ENCODE measurements around the gene AHDC1.

Gene AHDC1

GRCh38 chr1:27574871-27575831 is 28.8 kb downstream of the AHDC1 start:
- DNase-seq = no peak

DNA sequence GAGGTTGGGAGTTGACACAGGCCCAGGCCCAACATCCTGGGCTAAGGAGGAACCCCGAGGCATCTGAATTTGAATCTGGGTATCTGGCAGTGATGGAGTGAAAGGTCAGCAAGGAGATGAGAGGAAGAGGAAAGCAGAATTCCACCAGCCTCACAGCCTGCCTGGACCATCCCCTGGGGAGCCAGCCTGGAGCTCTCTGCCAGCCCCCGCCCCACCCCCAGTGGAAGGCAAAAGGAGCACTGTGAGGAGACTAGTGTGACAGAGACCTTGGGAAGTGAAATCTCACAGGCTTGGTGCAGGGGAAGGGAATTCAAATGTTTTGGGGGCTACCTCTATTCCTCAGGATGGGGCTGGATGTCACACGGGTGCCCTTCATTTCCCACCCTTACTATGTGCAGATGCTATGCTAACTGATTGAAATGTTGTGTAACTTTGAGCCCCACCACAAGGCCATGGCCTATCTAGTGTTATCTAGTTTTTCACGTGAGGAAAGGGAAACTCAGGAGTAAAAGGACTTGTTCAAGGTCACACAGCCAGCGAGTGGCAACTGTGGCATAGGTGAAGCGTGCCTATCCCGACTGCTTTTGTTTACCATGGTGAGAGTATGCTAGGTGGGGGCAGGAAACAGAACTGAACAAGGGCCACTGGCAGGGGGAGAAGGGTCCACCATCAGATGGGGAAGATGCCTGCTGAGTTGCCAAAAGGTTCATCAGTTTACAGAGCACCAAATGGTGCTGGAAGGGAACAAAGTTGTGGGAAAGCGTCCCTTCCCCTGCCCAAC is 29.8 kb downstream of the AHDC1 start:
- DNase-seq = no peak

- no peak for DNase-seq
These were observed 31.1 kb downstream of the AHDC1 start for GRCh38 chr1:27572679-27573426.

DNA sequence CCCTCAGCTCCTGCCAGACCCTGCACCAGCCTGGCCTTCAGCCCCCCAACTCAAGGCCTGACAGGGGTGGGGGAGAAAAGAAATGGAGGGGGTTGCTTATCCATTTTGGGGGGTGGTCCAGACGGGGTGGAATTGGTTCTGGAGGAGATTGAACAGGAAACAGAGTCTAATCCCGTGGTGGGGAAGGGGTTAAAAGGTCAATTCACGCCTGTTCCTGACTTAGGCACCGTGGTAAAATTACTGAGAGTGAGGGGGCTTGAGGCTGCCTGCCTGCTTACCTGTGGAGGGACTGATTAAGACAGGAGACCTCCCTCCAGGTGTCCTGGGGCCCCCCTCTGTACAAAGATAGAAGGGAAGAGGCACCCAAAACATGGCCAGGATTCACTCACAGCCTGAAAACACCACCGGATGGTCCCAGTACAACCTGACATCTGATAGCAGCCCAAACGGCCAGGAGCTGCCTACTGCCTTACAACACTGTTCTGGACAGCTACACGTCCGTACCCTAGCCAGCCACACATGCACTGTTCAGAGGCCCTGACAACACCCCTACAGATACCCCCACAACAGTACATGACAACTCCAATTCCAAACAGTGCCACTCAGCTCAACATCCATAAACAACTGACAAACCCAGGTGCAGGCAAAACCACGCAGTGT is 31.8 kb downstream of the AHDC1 start:
- DNase-seq = no peak

DNA sequence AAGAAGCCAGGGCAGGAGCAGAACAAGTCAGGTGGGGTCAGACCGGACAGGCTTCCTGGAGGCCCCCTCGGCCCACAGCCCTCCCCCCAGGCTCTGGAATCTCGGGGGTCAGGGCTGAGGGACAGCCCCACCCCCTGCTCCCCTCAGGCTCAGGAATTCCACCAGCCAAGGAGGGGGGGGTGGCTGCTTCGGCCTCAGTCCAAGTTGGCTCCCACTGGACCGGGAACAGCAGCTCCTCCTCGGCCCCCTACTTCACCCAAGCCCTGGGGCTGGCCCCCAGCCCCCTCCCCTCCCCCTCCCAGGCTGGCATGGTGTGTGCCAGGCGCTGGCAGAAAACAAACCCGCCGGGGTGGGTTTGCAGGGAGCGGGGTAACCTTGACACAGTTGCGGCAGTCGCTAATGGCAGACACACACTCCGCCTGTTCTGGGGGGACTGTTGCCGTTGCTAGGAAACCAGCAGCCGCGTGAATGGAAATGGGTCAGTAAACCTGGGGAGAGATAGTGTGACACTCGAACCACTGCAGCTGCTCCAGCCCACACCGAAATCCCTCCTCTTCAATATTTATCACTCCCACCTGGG is 32.4 kb downstream of the AHDC1 start:
- no peak for DNase-seq

GRCh38 chr1:27570784-27571183 is 33.2 kb downstream of the AHDC1 start:
- no peak for DNase-seq

DNA sequence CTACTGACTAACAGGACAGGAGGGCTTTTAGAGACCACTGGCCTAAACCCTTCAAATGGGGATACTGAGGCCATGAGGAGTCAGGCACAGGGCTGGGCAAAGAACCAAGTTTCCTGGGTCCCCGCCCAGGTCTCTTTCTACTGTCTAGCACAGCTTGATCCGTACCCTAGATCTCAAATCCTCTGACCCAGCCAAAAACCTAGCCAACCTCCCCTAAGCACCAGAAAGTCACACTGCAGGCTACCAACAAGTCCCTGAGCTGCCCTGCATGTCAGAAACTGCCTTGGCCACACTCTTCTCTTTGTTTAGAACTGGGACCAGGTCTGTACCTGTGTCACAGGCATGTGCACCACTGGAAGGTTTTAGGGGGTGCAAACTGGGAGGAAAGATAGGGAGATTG is 33.6 kb downstream of the AHDC1 start:
- no peak for DNase-seq

- no peak for DNase-seq
These were observed 34.2 kb downstream of the AHDC1 start for GRCh38 chr1:27569506-27570291.

DNA sequence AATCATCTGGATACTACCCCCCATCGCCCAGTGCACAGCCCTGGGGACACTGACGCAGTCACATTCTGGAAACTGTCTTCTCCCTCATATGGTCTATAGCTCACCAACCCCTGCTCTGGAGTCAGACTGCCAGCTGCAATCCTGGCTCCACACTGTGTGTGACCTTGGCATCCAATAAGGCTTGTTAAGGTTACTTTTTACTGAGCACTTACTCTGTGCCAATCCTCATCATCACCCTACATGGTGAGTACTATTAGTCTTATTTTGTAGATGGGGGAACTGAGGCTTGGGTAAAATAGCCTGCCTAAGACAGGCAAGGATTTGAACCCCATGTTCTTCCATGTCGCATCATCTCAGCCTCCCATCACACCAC is 34.9 kb downstream of the AHDC1 start:
- no peak for DNase-seq

- DNase-seq = peak; percentile 84
These were observed 35.5 kb downstream of the AHDC1 start for GRCh38 chr1:27568300-27569087.

DNA sequence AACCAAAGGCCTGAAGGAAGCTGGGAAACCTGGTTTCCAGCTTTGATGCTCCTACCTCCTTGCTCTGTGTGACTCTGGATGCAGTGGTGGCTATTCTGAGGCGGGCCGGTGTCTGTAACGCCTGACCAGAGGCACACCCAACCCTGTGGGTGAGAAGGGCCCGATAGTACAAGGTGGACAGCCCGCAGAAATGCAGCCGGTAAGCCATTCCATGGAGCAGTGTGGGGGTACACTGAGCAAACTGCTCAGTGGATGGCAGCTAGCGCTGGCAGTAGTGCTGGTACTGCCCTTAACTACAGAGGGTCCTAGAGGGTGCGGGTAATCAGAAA is 36.0 kb downstream of the AHDC1 start:
- DNase-seq = no peak

GRCh38 chr1:27567146-27567526 is 36.8 kb downstream of the AHDC1 start:
- DNase-seq = no peak

DNA sequence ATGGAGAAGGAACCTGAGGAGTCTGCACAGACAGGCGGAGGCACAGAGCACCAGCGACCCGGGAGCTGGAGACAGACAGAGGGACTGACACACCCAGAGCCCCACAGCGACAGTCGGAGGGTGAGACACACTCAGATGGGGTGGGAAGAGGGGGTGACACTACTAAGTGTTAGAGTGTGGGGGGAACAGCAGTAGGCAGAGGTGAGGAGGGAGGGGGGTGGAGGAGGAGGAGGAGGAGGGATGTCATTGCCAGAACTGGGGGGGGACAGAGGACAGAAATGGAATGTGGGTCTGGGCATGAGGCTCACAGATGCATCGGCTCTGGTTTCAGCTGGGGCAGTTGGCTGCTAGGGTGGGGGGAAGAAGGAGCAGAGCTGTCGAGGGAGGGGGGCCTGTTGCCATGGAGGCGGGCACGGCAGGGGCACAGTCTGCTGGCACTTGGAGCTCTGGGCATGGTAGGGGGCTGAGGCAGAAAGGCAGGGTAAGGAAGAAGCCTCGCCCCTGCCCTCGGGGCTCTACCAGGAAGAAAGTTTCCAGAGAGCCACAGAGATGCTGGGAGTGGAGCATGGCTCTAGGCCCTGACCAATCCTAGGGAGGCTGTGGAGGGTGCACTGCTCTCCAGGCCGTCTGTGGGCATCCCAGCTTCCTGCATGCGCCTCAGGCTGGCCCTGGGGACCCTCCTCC is 37.3 kb downstream of the AHDC1 start:
- DNase-seq = no peak

GRCh38 chr1:27564710-27565649 is 39.0 kb downstream of the AHDC1 start:
- DNase-seq = no peak

- peak; percentile 68 to 76 for DNase-seq
These were observed 40.1 kb downstream of the AHDC1 start for GRCh38 chr1:27563591-27564471.

- no peak for DNase-seq
These were observed 40.7 kb downstream of the AHDC1 start for GRCh38 chr1:27563341-27563590.

DNA sequence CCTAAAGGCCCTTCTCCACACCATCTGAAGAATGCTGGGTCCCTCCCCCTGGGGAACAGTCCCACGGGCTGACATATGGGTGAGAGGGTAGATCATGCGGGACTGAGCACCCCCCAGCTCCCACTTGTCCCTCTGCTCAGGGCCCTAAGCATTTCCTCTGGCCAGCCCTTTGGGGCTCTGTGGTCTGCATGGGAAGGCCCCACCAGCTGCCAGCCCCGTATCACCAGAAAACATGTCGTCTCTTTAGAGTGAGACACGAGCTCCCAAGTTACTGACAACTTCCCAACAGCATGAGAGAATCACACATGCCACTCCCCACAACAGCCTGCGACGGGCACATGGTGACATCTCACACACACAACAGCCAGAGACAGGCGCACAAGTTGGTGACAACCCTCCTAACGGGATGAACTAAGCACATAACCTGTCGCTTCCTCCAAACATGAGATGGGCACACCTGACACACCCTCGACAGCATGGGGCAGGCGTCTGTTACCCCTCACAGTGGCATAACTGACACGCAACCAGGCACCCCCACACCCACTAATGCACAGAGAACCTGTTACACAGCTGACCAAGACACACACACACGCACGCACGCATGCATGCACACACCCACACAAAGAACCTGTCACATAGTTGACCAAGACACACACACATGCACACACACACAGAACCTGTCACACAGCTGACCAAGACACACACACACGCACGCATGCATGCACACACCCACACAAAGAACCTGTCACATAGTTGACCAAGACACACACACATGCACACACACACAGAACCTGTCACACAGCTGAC is 41.2 kb downstream of the AHDC1 start:
- DNase-seq = no peak
